ELF-1 (cell line): ENCODE results near the gene MITD1.
A peak's percentile ranks its signal among the peaks of the same experiment; 100 is the strongest.
"Not testable (repeated sequence)": the region's sequence is repeated elsewhere in the genome, so short reads cannot be mapped to it uniquely, and the experiment has no call there.

ENCODE experiments used
- DNase-seq: peaks from one replicate; pipeline ENCODE4 v3.0.0-alpha.2; 2016; ENCODE audit warnings: low read depth, low spot score

The MITD1 gene

DNA sequence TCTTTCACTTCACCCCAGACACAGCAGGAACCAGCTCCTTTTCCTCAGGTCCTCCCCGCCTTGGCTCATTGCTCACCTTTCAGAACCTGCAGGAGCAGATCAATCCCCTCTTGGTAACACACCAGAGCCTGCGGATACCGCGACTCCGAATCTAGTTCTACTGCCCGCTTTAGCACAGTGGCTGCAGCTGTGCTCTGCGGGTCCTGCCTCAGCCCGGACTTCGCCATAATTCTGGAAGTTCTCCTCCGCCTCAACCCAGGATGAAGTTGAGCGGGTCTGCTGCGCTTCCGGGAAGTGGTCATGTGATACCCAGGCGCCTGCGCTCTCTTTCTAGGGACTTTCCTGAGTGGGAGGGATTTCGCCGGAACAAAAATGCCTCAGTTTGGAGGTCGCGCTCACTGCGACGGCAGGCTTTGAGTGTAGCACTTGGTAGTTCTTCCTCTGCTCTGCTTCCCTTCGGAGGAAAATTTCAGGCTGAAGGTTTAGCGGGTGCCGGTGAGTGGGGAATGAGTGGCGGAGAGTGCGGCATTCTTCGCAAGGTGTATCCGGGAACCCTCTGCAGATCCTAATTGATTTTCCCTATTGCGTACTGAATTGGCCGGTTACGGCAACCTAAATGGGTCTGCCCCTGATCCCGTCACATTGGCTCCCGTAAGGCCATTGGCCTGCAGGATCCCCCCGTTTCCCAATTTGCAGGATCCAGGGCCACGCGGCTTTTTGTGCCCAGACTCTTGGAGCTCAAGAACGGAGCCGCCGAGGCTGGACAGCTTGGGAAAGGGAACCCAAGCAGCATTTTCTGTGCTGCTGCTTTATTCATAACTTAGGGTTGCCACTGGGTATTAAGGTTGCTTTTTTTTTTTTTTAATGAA lies at the start of gene MITD1, which contains the start of gene MRPL30:
Gene MITD1 (minus strand): TSS at position 304 of the 869 bp plus-strand sequence. CDS start 77 bp downstream, at position 227.
Gene MRPL30 (plus strand): TSS at position 430 of the 869 bp plus-strand sequence. CDS start 5,020 bp downstream, outside the sequence.
- peak; percentile 97 for DNase-seq

DNA sequence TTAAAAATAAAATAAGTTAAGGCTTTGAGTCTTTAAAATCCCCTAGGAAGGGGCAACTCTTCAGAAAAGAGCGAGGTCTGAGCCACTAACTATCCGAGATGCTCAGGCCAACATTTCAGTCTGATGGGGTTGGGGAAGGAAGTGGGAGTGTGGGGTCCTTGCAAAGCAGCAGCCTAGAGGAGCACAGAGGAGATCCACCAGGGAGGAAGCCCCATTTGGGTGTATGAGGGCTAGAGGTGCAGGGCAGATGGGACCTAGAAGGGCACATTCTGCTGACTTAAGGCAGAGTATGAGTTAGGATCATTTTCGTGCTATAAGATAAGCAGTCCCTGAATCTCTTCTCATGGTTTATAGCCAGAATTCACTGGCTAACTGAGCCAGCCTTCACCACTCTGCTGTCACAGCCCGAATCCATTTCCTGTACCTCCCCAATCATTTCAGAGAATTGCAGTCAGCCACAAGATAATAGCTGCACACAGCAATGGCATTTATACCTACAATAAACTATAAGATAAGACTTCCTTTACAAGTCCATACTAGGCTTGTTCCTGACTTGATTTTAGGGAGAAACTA lies 37.2 kb upstream of the MITD1 start:
- no peak for DNase-seq

DNA sequence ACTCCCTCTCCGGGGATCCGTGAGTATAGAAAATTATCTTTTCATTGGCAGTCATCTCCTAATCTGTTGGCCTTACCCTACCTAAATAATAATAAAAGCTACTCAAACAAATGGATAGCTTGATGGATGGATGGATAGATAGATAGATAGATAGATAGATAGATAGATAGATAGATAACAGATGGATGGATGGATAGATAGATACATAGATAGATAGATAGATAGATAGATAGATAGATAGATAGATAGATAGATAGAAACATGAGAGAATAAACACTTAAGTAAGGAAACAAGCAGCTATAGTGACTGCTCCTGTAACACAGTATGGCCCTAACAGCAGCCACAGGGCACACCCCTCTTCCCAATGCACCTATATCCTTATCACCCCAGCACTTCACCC lies 35.2 kb upstream of the MITD1 start:
- no peak for DNase-seq

DNA sequence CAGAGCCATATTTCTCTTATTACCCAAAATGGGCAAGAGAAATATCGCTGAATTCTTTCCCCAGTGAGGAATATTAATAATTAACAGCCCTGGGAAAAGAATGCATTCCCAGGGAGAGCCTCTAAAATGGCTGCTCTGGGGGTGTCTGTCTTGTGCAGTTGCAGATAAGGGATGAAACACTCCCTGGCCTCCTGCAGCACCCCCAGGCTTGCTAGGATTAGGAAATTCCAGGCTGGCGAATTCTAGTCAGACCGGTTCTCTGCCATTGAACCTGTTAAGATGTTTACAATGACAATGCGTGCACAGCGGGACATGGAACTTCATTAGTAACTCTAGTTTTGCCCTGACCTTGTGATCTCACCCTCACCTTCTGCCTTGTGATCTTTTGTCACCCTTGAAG lies 24.6 kb upstream of the MITD1 start:
- peak; percentile 44 for DNase-seq

DNA sequence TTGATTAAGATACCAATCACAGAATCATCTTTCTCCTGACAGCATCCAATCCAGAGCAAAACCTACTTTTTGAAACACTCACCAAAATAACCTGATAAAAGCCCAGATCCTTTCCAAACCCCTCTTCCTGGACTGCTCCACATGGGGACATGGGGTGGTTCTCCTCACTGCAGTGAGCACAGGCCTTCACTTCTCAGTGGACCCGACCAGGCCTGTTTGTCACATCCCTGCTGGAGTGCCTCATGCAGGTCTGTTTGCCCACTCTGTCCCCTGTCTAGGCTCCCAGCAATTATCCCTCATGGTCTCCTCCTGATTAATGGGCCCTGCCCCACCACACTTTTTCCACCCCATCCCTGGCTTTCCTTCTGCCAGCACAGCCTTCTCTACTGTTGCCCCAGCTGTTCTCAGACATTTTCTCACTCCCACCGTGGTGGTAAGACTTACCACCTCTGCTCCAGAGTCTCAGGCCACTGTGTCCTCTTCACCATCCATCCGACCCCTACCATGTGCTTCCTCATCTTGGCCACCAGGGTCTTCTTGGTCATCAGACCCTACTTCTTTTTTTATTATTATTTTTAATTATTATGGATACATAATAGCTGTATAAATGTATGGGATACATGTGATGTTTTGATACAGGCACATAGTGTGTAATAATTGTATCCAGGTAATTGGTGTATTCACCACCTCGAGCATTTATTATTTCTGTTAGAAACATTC lies 21.3 kb upstream of the MITD1 start:
- no peak for DNase-seq

DNA sequence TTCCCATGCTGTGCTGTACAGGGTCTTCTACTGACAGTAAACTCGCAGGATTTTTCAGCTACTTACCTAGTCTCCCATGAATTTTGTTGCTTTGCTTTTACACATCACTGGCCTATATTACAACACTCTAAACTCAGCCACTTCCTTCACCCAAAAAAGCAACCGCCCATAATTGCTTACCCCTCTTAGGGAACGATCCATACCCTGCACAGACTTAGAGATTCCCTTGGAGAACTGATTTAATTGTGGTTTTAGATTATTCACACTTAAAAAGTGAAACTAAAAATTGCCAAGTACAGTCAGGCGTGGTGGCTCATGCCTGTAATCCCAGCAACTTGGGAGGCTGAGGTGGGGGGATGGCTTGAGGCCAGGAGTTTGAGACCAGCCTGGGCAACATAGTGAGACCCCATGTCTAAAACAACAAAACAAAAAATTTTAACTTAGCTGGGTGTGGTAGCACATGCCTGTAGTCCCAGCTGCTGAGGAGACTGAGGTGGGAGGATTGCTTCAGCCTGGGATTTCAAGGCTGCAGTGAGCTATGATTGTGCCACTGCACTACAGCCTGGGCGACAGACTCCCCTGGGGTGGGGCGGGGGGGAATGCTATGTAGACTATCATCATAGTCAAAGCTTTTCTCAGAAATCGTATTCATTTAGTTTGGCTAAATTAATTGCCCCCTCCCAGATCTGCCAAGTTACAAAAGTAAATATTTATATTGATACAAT lies 19.4 kb upstream of the MITD1 start:
- no peak for DNase-seq

DNA sequence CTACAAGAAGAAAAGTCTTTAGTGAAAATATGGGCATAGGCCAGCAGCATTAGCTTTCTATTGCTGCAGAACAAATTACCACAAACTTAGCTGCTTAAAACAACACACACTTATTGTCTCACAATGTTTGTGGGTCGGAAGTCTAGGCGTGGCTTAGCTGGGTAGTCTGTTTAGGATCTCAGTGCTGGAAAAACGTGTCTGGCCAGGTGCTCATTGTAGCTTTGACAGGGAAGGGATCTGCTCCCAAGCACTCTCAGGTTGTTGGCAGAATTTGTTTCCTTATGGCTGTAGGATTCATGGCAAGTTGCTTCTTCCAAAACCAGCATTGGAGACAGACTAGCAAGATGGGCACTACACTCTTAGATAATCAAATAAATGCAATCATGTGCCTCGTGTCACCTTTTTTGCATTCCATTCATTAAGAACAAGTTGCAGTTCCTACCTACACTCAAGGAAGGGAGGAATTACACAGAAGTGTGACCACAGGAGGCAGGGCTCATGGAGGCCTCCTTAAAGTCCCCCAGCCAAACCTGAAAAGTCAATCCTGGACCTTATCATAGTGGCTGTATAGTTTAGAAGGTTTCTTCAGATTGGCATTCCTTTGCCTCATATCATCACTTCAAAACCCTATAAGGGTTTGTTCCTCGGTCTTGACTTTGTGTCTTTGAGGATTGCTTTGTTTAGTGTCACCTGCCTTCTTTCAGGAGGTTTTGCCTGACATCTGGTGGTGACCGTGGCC lies 17.4 kb upstream of the MITD1 start:
- DNase-seq = peak; percentile 72

DNA sequence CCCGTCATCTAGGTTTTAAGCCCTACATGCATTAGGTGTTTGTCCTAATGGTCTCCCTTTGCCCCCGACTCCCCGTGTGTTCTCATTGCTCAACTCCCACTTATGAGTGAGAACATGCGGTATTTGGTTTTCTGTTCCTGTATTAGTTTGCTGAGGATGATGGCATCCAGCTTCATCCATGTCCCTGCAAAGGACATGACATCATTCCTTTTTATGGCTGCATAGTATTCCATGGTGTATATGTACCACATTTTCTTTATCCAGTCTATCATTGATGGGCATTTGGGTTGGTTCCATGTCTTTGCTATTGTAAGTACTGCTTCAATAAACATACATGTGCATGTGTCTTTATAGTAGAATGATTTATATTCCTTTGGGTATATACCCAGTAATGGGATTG lies 11.5 kb upstream of the MITD1 start:
- DNase-seq = not testable (repeated sequence)

DNA sequence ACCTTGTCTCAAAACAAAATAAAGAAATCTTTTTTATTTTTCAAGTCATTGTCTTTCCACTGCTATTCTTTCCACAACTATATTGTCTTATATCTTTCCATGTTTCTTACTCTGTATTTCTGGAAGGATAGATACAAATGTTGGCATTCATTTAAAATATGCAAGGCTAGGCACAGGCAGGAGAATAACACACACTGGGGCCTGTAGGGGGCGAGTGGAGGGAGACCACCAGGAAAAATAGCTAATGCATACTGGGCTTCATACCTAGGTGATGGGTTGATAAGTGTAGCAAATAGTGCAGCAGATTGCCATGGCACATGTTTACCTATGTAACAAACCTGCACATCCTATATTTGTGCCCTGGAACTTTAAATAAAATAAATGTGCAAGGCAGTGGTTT lies 9.7 kb upstream of the MITD1 start:
- no peak for DNase-seq

DNA sequence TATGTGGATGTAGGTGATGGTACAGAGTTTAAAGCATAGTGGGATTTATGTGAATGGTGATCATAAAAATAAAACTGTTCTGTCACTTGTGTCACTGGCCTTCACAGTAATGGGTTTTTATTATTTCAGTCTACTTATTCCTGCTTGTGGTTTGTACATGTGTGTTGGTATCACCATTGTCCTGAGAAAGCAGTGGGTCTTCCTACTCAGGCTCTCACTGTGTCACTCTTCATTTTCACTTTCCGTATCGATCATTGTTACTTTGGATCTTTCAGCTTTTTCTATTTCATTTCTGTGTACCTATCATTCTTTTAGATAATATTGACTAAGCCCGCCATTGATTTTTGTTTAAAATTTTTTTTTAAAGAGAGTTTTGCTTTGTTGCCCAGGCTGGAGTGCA lies 7.5 kb upstream of the MITD1 start:
- no peak for DNase-seq

DNA sequence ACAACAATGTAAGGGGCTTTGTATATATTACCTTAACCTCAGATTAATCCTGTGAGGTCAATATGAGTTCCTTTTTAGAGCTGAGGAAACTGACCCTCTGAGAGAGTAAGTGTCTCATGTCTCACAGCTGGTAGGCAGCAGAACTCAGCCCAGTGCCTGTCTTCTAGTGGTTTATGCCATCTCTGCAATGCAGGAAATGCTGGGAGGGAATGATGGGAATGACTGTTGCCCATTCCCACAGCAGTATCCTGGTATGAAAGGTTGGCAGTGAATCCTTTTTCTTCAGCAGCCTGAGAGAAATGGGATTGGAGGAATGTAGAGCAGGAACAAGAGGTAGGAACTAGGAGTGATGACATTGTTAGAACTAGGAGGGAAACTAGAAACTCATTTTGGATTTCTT lies 6.2 kb upstream of the MITD1 start:
- no peak for DNase-seq

DNA sequence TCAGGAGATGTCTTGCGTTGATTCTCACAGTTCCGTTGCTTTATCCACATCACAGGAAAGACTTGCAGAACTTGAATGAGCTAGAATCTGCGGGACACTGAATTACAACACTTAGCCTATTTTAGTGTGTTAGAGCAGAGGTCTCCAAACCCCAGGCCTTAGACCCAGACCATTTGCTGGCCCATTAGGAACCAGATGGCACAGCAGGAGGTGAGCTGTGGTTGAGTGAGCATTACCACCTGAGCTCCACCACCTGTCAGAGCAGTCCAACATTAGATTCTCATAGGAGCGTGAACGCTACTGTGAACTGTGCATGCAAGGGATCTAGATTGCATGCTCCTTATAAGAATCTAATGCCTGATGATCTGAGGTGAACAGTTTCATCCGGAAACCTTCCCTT lies 4.0 kb upstream of the MITD1 start:
- no peak for DNase-seq

DNA sequence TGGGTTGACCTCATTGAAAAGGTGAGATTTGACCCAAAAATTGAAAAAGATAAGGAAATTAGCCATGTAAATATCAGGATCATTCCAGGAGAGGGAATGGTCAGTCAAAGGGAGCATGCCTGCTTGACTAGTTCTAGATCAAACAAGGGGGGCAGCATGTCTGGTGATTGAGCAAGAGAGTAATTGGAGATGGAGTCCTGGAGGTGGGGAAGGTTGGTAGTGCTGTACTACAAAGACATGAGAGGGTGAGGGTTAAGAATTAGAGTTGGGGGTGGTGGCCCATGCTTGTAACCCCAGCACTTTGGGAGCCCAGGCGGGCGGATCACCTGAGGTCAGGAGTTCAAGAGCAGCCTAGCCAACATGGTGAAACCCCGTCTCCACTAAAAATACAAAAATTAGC lies 2.2 kb upstream of the MITD1 start:
- DNase-seq = peak; percentile 43

DNA sequence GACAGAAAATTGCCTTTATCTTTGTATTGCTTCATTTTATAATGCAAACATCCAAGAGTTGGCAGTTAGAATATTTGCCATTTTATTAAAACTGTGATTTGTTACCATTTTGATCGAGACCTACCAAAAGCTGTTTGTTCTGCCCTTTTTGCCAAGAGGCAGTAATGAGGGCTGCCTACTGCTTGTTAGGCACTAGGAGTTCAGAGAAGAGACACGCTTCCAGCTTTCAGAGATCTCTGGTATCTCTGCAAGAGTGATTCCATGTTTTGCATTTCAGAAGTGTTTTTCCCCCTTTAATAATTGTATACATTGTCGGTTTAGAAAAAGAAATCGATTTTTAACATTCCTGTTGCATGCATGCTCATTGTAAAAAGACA lies 754 bp upstream of the MITD1 start:
- DNase-seq = peak; percentile 33

DNA sequence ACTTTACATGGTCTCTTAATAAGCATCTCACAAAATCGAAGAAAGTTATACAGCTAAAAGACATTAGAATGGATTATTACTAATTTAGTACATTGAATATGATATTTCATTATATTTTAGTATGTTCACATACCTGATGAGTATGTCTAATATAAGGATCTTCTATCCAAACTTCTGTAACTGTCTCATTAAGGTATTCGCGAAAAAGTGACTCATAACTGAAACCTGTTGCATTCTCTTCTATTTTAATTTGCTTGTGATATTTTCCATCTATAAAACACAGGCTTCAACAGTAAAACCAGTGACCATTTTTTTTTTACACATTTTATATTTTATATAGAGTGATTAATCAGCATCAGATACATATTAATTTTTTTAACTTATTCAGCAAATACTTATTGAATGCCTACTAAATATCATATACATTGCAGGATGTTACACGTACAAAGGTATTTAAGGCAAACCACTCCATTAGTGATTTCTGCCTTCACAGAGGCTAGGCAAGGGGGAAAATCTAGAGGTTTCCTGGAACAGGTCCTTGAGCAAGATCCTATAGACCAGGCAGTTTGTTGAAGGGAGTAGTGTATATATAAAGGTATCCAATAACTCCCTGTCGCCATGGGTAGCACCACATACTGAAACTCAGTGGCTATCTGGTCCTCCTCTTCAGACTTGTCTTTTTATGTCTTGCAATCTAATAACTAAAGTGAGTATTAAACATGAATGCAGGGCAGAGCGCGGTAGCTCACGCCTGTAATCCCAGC lies 9.3 kb downstream of the MITD1 start:
- DNase-seq = no peak

DNA sequence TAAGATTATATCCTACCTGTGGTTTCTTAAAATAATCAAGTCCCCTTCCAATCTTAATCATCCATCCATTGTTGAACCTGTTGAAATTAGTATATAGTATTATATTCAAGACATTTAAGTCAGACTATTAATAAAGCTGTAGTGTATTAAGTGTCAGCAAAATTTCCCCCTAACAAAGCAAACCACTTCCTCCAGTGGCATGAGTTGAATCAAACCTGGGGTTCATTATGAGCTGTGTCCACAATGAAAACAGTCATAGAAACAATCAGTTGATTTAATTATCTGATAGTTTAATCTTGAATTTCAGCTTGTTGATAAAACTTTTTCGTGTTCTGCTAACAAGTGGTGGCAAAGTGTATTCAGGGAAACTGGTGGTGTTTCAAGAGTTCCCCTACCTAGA lies 11.3 kb downstream of the MITD1 start:
- DNase-seq = no peak

DNA sequence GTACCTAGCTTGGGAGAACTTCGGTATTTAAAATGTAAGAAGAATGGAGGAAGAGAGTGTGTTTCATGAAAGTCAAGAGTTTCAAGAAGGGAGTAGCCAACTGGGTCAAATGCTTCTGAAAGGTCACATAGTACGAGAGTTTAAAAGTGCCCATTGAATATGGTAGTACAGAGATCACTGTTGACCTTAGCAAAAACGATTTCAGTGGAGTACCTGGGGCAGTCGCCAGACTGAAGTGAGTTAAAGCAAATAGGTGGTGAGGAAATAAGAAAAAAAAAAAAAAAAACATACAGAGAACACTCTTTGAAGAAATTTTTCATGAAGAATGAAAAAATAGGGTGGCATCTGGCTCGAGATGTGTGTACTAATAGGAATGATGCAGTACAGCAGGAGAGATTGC lies 14.6 kb downstream of the MITD1 start:
- DNase-seq = no peak

DNA sequence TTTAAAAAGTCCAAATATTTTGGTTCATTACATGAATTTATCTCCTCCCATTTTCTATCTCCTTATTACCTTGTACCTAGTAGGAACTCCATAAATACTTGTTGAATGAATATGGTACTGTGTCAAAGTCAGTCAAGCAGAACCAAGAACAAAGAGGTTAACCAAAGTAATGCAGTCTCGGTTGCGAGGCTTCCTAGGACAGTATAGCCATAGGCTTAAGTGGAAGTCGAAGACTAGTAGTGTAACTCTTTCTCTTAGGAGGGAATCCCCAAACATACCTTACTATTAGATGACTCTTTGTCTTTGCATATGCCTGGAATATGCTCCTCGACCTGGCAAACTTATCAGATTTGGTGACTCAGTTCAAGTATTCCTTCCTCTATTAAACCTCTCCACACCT lies 21.3 kb downstream of the MITD1 start:
- DNase-seq = no peak

DNA sequence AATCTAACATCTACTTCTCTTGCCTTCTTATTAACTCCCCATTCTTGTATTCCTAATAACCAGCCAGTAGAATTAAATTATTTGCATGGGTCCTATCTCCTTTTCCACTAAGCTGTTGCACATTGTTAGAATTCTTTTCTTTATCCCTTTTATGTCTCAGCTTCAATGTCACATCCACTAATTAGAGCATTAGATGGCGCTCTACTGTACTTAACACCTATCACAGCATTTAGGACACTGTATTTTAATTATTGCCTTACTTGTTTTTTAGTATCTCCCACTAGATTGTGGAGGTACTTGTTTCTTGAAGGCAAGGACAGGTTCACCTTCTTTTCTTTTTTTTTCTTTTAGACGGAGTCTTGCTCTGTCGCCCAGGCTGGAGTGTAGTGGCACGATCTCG lies 22.3 kb downstream of the MITD1 start:
- DNase-seq = no peak

DNA sequence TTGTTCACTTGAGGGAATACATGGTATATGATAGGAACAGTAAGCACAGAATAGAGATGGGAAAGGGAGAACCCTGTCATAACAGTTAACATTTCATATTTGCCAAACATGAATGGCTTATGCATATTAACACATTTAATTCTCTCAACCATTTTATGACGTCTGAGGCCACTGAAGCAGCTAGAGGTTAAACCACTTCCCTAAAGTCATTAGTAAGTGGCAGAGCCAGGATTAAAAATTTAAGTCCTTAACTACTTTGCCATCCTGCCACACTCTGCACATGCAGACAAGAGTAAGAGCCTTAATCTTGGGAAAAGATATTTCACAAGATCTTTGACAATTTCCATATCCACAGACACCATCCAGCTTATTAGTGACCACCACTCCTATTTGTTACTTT lies 24.0 kb downstream of the MITD1 start:
- no peak for DNase-seq
